Left colon (tissue), 2 donors: Measurements from ENCODE around the gene CFAP299. TPM values are rescaled to one million over a fixed set of nuclear protein-coding genes. Genes with fewer than 3 reads are reported as not detected.

Experiments used
- ATAC-seq: fragments of 200-7000 bp; cut with Tn5 transposase; one replicate; pipeline ENCODE4 v1.9.1; 2020; ENCODE audit warnings: mild to moderate bottlenecking, moderate library complexity
- DNase-seq, 2 donors: peaks; one replicate each; pipeline ENCODE4 v3.0.0-alpha.2; 2020
- intact Hi-C, 2 donors: fragments of 100-400 bp; cut with DNase I in 1 of 2; cut with micrococcal nuclease in 1 of 2; formaldehyde crosslinking; loops; one replicate each; pipeline versions ENCODE4 v1.11.2 to v1.14.0; 2022; cut with DNase I, micrococcal nuclease
- total RNA-seq, 2 donors: library from RNA; stranded (reverse); fragmentation: NEBNext Ultra II Directional; extraction: Animal tissue kit (Norgen Biotek cat#: 25700); gene quantifications; one replicate each; pipeline ENCODE4 v1.2.1, GENCODE V29; 2021
- donor health status: DM: no; HTN: no; CAD: no.
- donor health status: DM: yes; HTN: yes; CAD: no.

Gene CFAP299
- total RNA-seq, 2 donors from 2014 or later = not detected

GRCh38 chr4:80918004-80918403 is 582.5 kb downstream of the CFAP299 start:
- intact Hi-C loops = no loop called here
- no peak for DNase-seq
- no peak for ATAC-seq

DNA sequence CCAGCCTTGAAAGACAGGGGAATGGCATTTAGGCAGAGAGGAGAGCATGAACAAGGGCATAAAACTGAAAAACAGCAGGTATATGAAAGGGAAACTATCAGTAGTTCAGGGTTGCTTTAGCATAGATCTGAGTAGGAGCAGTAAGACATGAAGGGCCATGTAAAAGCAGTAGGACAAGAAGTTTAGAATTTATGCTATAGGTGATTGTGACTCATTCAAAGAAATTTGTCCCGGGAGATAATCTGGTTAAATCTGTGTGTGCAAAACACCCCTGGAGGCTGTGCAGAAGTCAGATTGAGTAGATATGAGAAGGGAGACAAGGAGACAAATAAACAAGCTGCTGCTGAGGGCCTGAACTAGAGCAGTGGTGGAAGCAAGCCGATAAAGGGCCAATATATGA is 585.9 kb downstream of the CFAP299 start:
- ATAC-seq (no peak), DNase-seq (no peak)
- intact Hi-C loops = no loop called here

DNA sequence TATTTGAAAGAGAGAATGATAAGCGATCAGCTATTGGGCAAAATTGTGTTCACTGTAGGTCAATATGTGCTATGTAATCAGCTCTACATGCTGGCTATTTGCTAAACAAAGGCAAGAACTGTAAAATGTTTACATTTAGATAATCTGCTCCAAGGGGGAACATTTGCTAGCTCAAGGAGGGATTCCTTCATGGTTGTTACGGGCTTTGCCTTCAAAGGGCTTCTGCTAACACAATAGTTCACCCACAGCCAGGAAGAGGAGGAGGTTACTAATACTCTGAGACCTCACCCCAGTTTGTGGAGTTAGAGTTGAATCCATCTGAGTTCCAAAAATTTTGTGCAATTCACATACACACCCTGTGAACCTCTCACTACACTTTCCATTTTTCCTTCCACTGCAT is 587.4 kb downstream of the CFAP299 start:
- ATAC-seq = no peak
- intact Hi-C loops = no loop called here
- DNase-seq = no peak

DNA sequence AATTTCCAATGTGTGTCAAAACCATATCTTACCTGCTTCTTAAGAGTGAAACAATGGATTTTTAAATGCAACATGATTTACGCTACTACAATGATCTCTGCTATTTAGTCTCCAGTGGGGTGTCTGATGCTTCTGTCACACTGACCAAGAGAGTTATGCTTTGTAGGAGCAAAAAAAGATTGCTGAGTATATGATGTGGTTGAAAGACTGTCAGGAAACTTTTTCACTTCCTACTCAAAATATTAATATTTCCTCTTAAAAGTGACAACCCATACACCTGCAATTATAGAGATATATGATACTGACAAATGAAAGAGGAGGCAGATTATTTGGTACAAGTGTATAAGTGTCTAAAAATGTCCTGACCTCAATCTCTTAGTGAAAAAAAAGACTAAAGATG is 589.8 kb downstream of the CFAP299 start:
- intact Hi-C loops = no loop called here
- DNase-seq (no peak), ATAC-seq (no peak)

DNA sequence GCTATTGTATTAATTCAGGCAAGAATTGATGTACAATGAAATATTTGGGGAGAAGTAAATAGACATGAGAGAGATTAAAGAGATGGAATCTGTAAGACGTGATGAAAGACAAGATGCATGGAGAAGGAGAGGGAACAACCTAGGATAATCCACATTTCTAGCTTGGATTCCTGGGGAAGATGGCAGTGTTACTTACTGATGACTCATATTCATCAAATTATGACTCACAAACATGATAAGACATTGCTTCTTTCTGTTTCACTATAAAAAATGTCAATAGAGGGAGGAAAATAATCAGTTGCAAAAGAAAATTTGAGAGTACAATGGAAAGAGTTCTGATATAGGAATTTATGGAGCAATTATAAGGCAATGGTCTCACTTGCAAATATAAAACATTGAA is 590.9 kb downstream of the CFAP299 start:
- ATAC-seq (no peak), DNase-seq (no peak)
- intact Hi-C loops = no loop called here

- DNase-seq = no peak
- ATAC-seq = no peak
- intact Hi-C loops = no loop called here
These were observed 591.4 kb downstream of the CFAP299 start for GRCh38 chr4:80926891-80927290.

GRCh38 chr4:80927420-80927819 is 591.9 kb downstream of the CFAP299 start:
- DNase-seq = no peak
- ATAC-seq = no peak

DNA sequence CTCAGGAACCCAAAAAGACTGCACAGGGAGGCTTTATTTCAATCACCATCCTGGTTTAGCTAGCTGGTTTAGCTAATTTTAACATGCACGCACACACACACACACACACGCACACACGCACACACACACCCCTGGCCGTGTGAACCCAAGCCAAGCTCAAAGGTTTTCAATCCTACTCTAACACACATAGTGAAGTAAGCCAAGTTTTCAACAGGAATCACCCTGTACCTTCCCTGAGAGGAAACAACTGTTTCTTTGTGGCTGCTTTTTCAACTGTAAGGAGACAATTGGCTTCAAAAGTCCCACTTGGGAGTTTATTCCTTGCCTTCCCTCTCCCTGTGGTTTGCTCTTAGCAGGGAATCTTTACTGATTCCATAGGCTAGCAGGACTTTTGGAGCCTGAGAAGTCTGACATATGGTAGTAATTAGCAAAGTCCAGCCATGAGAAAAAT is 596.1 kb downstream of the CFAP299 start:
- DNase-seq (no peak), ATAC-seq (no peak)
- intact Hi-C loops = no loop called here

More at GRCh38 chr4:80927420-80927819, 591.9 kb downstream of the CFAP299 start:
- intact Hi-C loops = no loop called here

DNA sequence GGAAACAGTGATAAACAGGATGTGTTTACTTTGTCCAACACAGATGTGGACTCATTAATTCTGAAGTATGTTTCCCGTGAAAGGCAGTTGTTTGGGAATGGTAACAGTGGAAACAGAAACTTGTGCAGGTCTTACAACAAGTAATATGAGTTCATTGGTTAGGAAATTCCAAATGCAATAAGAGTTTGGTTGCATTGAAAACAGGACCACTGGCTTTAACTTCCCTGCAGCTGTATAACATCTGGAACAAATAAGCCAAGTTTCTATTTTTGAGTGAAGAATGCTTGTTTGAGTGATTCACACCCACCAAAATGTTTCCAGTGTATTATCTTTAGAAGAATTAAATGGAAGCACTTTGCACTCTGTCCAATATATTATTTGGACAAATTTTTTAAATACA is 612.6 kb downstream of the CFAP299 start:
- DNase-seq (no peak), ATAC-seq (no peak)
- intact Hi-C loops = no loop called here

GRCh38 chr4:80948995-80949394 is 613.5 kb downstream of the CFAP299 start:
- no peak for DNase-seq
- intact Hi-C loops = no loop called here
- no peak for ATAC-seq

- DNase-seq (no peak), ATAC-seq (no peak)
- intact Hi-C loops = no loop called here
These were observed 620.9 kb downstream of the CFAP299 start for GRCh38 chr4:80956421-80956820.

- intact Hi-C loops = no loop called here
- ATAC-seq = no peak
- no peak for DNase-seq
These were observed 627.5 kb downstream of the CFAP299 start for GRCh38 chr4:80963051-80963450.

GRCh38 chr4:80967346-80967745 is 631.8 kb downstream of the CFAP299 start:
- ATAC-seq = no peak
- intact Hi-C loops = no loop called here

DNA sequence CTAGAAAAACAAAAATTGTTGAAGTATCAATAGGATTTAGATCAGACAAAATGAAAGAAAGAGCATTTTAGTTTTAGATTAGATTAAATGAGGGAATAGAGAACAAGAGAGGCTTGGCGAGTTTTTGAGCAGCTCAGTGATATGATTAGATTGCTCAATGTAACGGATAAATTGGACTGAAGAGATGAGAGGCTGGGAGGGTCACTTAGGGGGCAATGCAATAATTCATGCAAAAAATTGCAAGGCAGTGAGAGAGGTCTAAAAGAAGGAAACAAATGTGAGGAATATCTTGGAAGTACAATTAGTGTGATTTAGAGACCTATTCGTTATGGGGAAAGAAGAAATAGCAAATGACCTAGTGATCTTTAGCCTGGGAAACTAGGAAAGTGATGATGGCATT is 644.7 kb downstream of the CFAP299 start:
- intact Hi-C loops = no loop called here
- no peak for DNase-seq
- no peak for ATAC-seq

More at GRCh38 chr4:80967346-80967745, 631.8 kb downstream of the CFAP299 start:
- no peak for DNase-seq

DNA sequence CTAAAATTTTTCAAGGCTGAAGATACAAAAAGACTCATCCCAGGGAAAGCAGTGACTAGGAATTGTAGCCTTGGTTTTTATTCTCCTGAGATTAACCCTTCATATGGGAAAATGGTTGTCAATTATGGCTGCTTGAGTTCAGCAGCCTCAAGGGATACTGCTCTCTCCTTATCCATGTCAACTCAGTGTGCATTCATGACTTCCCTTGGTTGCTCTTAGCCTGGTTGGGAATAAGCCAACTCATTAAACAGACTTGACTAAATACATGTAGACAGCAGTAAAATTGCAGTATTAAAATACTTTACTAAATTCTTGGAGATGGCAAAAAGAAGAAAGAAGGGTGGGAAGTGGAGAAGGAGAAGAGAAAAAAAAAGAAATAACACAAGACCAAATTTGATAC is 650.5 kb downstream of the CFAP299 start:
- ATAC-seq = no peak
- DNase-seq = no peak
- intact Hi-C loops = loop anchor here in 1 of 2 donors (5.0 kb wide), 1 partner anchor 624 kb away; no protein-coding TSS in a partner anchor

- intact Hi-C loops = loop anchor here in 1 of 2 donors (5.0 kb wide), 1 partner anchor 628 kb away; no protein-coding TSS in a partner anchor
- DNase-seq (no peak), ATAC-seq (peak; percentile 74)
These were observed 654.5 kb downstream of the CFAP299 start for GRCh38 chr4:80989921-80990544.

- no peak for DNase-seq
- intact Hi-C loops = no loop called here
- ATAC-seq = no peak
These were observed 655.3 kb downstream of the CFAP299 start for GRCh38 chr4:80990851-80991250.

DNA sequence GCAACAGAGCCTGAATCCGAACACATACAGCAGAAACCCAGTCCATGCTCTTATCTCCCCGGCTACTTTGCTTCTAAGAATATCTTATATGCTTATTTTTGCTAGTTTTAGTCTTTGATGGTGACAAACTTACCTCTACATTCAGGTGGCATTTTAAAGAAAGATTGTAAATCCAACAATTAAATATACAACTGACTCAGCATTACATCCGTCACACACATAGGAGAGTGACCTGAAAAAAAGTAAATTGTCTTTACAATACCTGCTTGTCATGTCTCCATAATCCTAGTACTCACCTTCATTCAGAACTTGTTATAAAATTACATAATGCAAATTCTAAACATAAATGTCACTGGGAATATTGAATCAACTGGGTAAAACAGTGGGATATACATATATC is 664.4 kb downstream of the CFAP299 start:
- intact Hi-C loops = no loop called here
- no peak for ATAC-seq
- no peak for DNase-seq

GRCh38 chr4:81003597-81004111 is 668.1 kb downstream of the CFAP299 start:
- intact Hi-C loops = no loop called here
- ATAC-seq (peak; percentile 94), DNase-seq (peak in 1 of 2 donors; percentile 27)

GRCh38 chr4:81007417-81007816 is 671.9 kb downstream of the CFAP299 start:
- DNase-seq = no peak
- intact Hi-C loops = no loop called here
- no peak for ATAC-seq
